Fibroblast of gingiva (primary cell): ENCODE measurements around the gene KCTD6.

ENCODE experiments used
- DNase-seq: peaks from one replicate; pipeline ENCODE4 v3.0.0-alpha.2; 2011; ENCODE audit warnings: low read depth

The KCTD6 gene

DNA sequence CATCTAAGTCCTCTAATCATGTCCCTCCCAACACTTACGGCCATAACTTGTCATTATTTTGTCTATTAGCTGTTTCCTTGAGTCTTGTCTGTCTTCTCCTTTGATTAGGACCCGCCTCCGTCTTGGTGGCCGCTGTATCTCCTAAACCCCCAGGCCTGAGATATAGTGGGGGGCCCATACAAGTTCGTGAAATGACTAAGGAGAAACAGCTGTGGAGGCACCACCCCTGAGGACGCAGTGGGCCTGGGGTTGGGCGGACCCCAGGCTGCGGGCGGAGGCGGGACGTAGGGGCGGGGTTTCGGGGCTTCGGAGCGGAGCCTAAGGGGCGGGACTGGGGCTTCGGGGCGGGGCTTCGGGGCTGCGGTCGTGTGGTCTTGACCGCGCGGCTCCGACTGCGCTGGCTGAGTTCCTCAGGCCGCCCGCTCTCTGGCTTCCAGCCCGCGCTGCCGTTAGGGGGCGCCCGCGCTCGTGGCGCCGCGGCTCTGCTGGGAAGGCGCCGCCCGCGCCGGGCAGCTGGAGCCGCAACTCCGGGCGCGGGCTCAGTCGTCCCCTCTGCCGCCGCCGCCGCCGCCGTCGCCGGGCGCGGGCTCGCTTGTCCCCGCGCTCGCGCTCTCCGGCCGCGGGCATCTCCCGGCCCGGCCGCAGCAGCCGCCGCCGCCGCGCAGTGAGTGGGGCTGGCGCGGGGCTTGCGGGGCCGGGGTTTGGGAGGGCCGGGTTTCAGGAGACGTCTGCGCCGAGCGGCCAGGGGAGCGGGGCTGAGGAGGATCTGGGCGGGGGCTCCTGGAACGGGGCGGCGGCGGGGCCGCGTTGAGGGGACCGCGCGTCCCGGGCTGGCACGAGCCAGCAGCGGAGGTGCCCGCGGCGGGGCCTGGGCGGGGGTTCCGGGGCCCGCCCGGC lies at the start of gene KCTD6:
TSS of gene KCTD6 (plus strand) at position 591 of the 897 bp plus-strand sequence. CDS start 6,660 bp downstream, outside the sequence.
- peak; percentile 94 for DNase-seq

DNA sequence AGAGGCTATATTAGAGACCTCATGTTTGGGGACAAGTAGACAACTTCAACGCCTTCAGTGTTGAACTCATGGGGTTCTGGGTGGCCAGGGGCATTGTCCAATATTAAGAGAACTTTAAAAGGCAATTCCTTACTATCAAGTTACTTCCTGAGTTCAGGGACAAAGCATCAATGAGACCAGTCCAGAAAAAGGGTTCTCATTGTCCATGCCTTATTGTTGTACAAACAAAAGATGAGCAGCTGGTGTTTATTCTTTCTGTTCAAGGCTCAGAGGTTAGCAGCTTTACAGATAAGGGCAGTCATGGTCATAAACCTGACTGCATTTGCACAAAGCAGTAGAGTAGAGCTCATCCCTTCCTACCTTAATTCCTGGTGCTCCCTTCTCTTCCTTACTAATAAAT lies 39.7 kb upstream of the KCTD6 start:
- no peak for DNase-seq

DNA sequence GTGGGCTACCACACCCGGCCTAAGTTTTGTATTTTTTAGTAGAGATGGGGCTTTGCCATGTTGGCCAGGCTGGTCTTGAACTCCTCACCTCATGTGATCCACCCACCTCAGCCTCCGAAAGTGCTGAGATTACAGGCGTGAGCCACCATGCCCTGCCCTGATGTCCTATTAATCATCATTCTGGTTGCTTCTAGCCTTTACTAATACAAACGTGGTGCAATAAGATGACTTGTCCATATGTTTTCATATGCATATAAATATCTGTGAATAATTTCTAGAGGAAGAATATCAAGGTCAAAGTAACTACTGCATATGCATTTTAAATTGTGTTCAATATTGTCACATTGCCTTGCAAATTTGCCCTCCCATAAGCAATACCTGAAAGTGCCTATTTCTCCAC lies 32.7 kb upstream of the KCTD6 start:
- DNase-seq: no peak

DNA sequence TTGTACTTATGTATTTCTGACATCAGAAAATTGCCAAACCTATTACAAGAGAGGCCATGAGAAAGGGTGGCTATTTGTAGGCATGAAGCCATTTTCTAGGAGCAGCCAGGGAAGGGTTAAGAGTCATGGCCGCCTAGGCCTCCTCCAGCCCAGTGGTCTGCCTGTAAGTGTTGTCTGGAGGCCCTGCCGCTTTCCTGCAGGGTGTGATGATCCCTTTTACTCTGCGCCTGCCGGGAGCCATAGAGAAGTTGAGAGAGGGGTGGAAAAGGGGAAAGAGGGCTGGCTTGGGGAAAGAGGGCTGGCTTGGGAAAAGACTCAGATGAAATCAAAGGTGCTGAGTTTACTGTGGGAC lies 29.1 kb upstream of the KCTD6 start:
- no peak for DNase-seq

DNA sequence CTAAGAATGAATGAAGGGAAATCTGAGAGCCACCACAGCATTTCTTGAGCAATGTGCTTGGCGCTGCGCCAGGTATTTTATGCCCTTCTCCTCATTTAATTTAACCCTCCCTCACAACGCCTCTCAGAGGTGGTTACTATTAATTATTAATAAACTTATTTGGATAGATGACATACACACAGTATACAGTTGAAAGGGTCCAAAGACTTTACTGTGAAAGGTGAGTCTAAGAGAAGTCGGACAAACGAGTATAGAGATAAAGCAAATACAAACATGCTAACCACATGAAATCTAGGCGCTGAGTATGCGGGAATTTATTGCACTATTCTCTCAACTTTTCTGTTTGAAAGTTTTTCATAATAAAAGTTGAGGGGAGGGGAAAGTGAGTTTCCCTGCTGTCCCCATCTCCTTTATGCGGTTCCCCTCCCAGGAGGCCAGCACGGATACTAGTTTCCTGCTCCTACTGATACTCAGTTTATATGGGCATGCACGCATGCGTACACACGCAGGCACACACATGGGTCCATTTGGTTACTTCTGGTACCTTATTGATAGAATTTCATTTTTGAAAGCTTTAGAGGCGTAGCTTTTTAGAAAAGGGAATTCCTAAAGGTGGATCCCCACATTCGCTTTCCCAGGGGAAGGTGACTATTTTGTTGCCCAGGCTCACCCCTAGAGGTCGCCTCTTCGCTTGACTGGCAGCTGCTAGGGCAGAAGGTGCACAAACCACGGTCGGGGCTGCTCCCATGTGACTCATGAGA lies 28.5 kb upstream of the KCTD6 start:
- peak; percentile 70 for DNase-seq

DNA sequence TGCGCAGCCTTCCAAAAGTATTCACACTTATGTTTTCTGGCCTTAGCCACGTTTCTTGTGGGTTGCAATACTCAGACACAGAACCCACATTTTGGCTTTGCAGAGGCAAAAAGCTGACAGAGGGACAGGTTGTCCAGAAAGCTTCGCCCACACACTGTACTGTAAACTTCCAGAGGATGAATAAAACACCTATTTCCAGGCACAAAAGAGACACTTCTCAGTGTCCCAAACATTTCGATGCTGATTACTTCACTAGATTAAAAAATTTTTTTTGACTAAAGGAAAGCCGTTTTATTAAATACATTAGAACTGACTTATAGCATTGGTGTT lies 28.0 kb upstream of the KCTD6 start:
- DNase-seq: no peak

DNA sequence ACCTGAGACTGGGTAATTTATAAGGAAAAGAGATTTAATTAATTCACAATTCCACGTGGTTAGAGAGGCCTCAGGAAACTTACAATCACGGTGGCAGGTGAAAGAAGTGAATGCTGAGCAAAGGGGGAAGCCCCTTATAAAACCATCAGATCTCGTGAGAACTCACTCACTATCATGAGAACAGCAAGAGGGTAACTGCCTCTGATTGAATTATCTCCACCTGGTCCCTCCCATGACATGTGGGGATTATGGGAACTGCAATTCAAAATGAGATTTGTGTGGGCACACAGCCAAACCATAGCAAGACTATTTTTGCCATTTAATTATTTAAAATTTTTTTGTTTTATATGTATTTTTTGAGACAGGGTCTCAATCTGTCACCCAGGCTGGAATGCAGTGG lies 27.0 kb upstream of the KCTD6 start:
- DNase-seq: no peak

DNA sequence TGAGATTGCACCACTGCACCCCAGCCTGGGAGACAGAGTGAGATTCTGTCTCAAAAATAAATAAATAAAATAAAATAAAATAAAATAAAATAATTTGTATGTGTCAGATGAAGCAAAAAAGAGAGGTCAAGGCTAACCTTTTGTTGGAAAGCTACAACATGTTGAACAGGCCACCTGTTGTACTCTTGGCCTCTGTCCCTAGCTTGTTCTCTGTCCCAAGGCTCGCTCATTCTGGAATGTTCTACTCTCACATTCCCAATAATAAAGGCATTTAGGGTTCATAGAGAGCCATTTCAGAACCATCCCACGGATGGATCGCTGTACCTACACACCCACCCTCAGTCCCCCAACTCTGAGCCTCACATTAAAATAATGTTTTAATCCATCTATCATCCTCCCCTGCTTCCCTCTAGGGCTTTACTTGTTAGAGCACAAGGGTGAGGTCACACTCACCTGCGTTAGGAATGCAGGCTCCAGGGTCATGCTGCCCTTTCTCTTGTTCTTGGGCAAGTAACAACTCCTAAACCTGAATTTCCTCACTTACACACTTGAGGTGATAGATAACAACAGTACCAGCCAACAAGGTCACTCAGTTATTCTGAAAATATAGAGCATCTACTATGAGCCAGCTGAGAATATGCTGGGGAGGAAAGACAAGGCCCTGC lies 24.9 kb upstream of the KCTD6 start:
- DNase-seq: no peak

DNA sequence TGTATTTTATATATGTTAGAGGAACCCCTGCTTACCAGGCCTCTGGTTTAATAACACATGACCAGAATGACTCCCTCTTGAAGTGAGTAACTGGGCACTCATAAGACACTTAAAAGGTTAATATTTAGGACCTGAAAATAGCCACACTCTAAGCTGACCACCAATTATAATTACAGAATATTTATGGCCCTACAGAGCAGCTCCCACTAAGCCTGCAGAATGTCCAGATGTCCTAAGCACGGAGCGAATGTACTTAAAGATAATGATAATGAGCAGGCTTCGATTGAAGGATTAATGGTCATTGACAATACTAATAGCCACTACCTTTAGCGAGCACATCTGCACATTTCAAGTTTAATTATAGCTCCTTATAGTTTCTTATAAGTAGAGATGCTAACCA lies 22.8 kb upstream of the KCTD6 start:
- no peak for DNase-seq

DNA sequence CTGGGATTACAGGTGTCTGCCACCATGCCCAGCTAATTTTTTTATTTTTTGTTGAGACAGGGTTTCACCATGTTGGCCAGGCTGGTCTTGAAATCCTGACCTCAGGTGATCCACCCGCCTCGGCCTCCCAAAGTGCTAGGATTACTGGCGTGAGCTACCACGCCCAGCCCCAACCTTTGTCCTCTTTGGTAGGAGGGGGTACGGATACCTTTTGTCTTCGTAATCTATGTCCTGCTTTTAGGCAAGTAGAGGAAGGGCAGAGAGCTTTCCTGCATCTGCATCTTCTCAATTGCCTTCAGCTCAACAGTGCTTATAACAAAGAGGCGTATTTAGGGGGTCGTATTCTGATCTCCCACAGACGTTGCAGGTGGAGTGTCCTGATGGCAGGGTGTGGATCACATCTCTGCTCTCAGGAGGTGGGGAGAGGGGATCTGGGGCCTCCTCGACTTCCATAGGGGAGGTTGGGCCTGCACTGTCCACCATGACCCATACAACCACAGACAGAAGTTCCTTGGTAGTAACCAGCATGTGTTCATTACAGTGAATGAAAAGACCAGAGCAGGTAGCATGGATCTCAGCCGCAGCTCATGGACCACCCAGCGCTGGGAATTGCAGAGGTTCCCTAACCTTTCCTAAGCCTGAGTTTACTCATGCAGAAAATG lies 21.4 kb upstream of the KCTD6 start:
- DNase-seq: no peak

DNA sequence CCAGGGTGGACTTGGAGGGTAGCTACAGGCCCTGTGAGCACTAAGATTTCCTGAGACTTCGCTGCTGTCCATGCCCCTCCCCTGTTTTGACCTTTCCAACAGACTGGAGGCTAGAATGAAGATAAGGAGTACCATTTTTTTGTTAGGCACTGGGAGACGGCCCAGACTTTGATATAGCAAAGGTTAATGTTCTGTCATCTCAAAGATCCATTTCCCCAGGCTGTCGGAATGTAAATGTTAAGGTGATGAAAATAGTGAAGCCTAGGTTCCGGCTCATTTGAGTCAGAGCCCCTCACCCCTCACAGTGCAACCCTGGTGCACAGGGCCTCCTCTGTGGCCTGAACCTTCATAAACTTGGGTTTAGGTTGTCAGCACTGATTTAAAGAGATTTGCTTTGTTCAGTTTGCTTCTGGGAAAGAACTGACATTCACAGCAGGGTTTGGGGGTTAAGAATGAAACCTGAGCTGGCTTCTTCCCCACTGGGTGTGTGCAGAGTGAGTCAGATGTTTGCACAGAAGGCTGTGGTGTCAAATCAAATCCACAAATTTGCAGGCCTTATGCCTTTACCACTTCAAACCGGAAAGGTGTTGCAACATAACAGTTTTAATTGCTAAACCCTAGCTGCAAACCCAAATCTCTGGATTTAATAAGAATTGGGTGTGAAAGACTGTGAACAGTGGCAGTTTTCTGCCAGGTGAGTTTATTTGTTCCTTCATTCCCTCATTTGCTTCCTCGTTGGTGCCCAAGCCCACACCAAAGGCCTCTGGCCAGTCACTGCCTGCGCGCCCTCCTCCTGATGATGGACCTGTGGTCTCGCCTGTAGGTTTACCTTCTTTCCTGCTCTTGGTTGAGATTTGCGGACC lies 20.6 kb upstream of the KCTD6 start:
- DNase-seq: peak; percentile 81

DNA sequence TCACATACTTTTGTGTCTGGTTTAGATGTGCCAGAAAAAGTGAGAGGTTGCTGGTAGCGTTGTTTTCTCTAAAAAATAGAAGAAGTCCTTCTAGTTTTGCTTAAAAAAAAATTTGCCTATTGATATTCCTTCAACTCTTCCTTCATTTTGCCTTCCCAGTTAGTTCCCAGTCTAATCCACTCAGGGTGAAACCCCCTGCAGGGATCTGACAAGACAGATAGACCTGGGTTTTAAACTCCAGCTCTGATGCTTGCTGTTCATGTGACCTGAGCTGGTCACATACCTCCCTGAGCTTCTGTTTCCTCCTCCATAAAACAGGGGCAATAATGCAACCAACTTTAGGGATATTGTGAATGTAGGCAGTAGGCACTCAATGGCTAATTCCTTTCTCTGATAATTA lies 18.6 kb upstream of the KCTD6 start:
- DNase-seq: no peak

DNA sequence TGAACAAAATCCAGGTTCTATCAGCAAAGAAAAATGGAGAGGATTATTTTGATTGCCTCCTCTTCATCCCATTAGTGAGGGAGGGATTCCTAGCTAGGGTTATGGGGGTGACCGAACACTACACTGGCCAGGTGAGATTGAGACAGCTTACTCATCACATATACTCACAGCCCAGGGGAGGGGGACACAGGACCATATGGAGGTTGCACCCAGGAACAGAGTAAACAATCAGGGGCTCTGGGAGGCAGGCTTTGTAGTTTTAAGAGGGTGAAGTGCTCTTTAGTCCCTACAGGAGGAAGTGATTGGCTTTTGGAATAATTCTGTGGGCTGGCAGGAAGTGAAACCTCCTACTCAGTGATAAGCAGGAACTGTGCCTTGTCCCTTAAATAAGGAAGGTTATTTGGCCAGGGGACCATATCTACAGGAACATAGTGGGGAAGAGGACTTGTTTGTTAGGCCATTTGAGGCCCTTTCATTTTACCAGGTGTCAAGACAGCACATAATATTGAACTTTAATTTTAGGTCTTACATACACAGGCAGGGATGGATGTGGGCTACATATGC lies 17.5 kb upstream of the KCTD6 start:
- DNase-seq: no peak

DNA sequence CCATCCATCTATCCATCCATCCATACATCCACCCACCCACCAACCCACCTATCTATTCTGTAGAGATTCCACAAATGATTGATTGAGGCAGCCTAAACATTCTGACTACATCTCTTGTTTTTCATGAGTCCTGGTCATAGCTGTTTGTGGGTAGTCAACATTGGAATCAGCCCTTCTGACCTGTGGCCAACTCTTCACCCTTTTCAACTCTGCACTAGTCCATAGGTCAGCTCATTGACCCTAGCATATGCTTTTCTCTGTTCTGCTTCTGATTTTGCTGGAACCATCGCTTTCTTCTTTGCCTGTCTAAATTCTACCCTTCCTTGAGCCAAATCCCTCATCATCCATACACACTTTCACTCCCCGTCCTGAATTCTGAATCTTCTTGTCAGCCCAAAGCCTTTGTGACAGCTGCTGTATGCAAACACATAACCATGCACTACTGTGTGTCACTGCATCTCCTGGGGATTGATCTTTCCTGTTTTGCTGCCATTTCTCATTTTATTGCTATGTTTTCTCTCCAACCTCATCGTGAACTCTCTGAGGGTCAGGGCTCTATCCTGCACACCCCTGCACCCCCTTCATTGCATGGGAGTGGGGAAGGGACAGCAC lies 16.8 kb upstream of the KCTD6 start:
- DNase-seq: no peak

DNA sequence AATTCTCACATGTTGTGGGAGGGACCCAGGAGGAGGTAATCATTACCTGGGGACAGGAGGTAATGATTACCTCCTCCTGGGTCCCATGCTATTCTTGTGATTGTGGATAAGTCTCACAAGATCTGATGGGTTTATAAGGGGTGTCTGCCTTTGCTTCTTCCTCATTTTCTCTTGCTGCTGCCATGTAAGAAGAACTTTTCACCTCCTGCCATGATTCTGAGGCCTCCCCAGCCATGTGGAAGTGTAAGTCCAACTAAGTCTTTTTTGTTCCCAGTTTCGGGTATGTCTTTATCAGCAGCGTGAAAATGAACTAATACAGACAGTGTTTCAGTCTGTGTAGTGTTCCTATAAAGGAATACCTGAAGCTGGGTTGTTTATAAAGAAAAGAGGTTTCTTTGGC lies 13.1 kb upstream of the KCTD6 start:
- no peak for DNase-seq

DNA sequence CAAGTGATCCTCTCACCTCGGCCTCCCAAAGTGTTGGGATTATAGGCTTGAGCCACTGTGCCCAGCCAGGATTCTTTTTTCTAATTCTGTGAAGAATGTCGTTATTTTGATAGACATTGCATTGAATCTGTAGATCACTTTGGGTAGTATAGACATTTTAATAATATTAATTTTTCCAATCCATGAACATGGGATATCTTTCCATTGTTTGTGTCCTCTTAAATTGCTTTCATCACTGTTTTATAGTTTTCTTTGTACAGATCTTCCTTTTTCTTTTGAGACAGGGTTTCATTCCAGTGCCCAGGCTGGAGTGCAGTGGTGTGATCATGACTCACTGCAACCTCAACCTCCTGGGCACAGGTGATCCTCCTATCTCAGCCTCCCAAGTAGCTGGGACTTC lies 11.6 kb upstream of the KCTD6 start:
- no peak for DNase-seq

DNA sequence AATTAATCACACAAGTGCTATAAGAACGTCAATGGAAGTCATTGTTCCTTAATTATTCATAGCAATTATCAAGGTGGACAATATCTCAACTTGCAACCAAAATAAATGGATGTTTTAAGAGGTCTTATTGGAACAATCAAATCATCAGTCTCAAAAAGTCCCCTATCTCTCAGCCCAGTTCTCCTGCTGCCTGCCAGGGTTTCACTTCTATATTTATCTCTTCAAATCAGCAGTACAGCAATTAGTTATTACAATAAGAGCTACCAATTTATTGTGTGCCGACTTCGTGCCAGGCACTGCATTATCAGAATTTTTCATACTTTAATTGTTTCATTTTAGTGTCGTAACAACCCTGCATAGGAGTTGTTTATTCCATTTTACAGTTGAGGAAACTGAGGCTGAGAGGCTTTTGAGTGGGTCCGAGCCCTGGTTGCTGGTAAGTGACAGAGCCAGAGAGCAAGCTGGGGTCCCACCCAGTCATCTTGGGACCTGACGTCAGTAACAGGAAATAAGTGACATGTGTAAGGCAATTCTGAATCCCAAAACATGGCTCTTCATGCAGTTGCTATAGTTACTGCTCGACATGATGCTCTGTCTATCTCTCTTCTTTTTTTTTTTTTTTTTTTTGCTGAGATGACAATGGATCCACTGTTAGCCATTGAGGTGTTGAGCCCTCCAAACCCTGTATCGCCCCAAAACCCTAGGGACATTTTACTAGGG lies 8.8 kb upstream of the KCTD6 start:
- DNase-seq: no peak

DNA sequence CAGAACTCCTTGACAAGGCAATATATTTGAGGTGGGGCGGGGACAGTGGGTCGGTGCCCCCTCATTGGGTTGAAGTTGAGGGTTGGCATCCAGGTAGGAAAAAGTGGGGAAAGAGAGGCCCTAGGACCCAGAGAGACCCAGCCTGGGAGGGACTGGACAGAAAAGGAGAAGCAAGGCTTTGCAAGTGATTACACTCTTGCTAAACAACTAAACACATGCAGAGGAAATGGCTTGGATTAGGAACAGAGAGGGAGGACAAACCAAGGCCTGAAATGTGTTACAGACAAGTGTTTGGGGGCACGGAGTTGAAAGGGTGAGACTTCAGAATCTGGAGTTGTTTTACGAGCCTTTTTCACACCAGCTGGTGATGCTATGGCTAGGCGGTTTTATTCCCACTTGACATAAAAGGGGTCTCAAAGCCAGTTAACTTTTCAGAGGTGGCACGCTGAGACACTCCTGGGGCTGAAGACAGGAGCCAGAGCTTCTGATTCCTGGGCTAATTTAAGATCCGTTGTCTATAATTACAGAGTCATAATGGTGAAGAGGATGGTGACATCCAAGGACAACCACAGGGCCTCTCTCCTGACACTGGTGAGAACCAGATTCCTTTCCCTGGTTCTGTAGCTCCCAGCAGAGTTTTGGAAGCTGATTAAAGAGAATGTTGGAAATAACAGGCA lies 7.7 kb upstream of the KCTD6 start:
- no peak for DNase-seq

DNA sequence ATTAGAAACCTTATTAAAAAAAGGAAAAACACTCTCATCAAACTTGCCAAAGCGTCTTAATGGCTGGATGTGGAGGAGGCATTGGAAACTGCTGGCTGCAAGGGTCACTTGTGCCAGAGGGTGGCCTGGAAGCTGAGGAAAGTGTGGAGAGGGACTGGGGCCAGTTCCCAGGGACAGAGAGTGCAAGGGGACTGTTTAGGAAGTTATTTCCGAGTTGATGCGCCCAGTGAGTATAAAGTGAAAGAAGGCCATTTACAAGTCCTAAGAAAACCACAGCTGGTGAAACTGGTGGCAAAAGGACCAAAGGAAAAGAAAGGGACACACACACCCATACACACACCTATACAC lies 7.2 kb upstream of the KCTD6 start:
- no peak for DNase-seq
